ENCODE data around the gene CCK.

CCK gene

GRCh38 chr3:42222942-42223693 lies 42.9 kb downstream of the CCK start:
- Histone ChIP-seq H3K9ac (ENCODE audit: low read length) (no peak overlapping the region), H3K27me3 (ENCODE audit: control insufficient read depth in 1 of 2, insufficient read depth in 2 of 2, low read length in 2 of 2) (no peaks in the 10 kb centered on the region), H3K4me1 (ENCODE audit: insufficient read depth, low read length) (peaks cover 10% of the 10 kb centered on the region), H3K36me3 (ENCODE audit: insufficient read depth, low read length) (peaks cover 39% of the 10 kb centered on the region), H3K9me3 (ENCODE audit: low read length) (no peaks in the 10 kb centered on the region), H3K4me3 (ENCODE audit: low read depth in 1 of 2, low read length in 2 of 2) (no peak overlapping the region), H3K27ac (ENCODE audit: low read depth, low read length) (no peak overlapping the region)

- Histone ChIP-seq H3K4me1 (ENCODE audit: insufficient read depth, low read length) (peaks cover 10% of the 10 kb centered on the region), H3K4me3 (ENCODE audit: low read depth in 1 of 2, low read length in 2 of 2) (no peak overlapping the region), H3K27me3 (ENCODE audit: control insufficient read depth in 1 of 2, insufficient read depth in 2 of 2, low read length in 2 of 2) (no peaks in the 10 kb centered on the region), H3K36me3 (ENCODE audit: insufficient read depth, low read length) (peaks cover 46% of the 10 kb centered on the region), H3K9ac (ENCODE audit: low read length) (no peak overlapping the region), H3K27ac (ENCODE audit: low read depth, low read length) (no peak overlapping the region), H3K9me3 (ENCODE audit: low read length) (no peaks in the 10 kb centered on the region)
Observed at GRCh38 chr3:42220436-42221121, 45.4 kb downstream of the CCK start.

- no peaks in the 10 kb centered on the region for H3K4me1 ChIP-seq (ENCODE audit: insufficient read depth, low read length)
- peaks cover 37% of the 10 kb centered on the region for H3K36me3 ChIP-seq (ENCODE audit: insufficient read depth, low read length)
- no peak overlapping the region for H3K9ac ChIP-seq (ENCODE audit: low read length)
- no peak overlapping the region for H3K4me3 ChIP-seq (ENCODE audit: low read depth in 1 of 2, low read length in 2 of 2)
- no peaks in the 10 kb centered on the region for H3K27me3 ChIP-seq (ENCODE audit: control insufficient read depth in 1 of 2, insufficient read depth in 2 of 2, low read length in 2 of 2)
- H3K9me3 ChIP-seq (ENCODE audit: low read length): no peaks in the 10 kb centered on the region
- no peak overlapping the region for H3K27ac ChIP-seq (ENCODE audit: low read depth, low read length)
Observed at GRCh38 chr3:42216931-42217333, 49.1 kb downstream of the CCK start.

GRCh38 chr3:42216302-42216701 lies 49.7 kb downstream of the CCK start:
- Histone ChIP-seq H3K27ac (ENCODE audit: low read depth, low read length) (no peak overlapping the region), H3K36me3 (ENCODE audit: insufficient read depth, low read length) (peaks cover 43% of the 10 kb centered on the region), H3K4me3 (ENCODE audit: low read depth in 1 of 2, low read length in 2 of 2) (no peak overlapping the region), H3K9me3 (ENCODE audit: low read length) (no peaks in the 10 kb centered on the region), H3K4me1 (ENCODE audit: insufficient read depth, low read length) (no peaks in the 10 kb centered on the region), H3K9ac (ENCODE audit: low read length) (no peak overlapping the region), H3K27me3 (ENCODE audit: control insufficient read depth in 1 of 2, insufficient read depth in 2 of 2, low read length in 2 of 2) (no peaks in the 10 kb centered on the region)

- H3K4me3 ChIP-seq (ENCODE audit: low read depth in 1 of 2, low read length in 2 of 2): no peak overlapping the region
- H3K4me1 ChIP-seq (ENCODE audit: insufficient read depth, low read length): no peaks in the 10 kb centered on the region
- peaks cover 46% of the 10 kb centered on the region for H3K36me3 ChIP-seq (ENCODE audit: insufficient read depth, low read length)
- H3K9me3 ChIP-seq (ENCODE audit: low read length): no peaks in the 10 kb centered on the region
- H3K27ac ChIP-seq (ENCODE audit: low read depth, low read length): no peak overlapping the region
- H3K9ac ChIP-seq (ENCODE audit: low read length): no peak overlapping the region
- no peaks in the 10 kb centered on the region for H3K27me3 ChIP-seq (ENCODE audit: control insufficient read depth in 1 of 2, insufficient read depth in 2 of 2, low read length in 2 of 2)
Observed at GRCh38 chr3:42214565-42215283, 51.3 kb downstream of the CCK start.

- Histone ChIP-seq H3K4me1 (ENCODE audit: insufficient read depth, low read length) (no peaks in the 10 kb centered on the region), H3K36me3 (ENCODE audit: insufficient read depth, low read length) (peaks cover 47% of the 10 kb centered on the region), H3K9me3 (ENCODE audit: low read length) (no peaks in the 10 kb centered on the region), H3K9ac (ENCODE audit: low read length) (no peak overlapping the region), H3K27ac (ENCODE audit: low read depth, low read length) (no peak overlapping the region), H3K4me3 (ENCODE audit: low read depth in 1 of 2, low read length in 2 of 2) (no peak overlapping the region), H3K27me3 (ENCODE audit: control insufficient read depth in 1 of 2, insufficient read depth in 2 of 2, low read length in 2 of 2) (no peaks in the 10 kb centered on the region)
Observed at GRCh38 chr3:42214064-42214463, 51.9 kb downstream of the CCK start.

- Histone ChIP-seq H3K9me3 (ENCODE audit: low read length) (no peaks in the 10 kb centered on the region), H3K27me3 (ENCODE audit: control insufficient read depth in 1 of 2, insufficient read depth in 2 of 2, low read length in 2 of 2) (no peaks in the 10 kb centered on the region), H3K4me1 (ENCODE audit: insufficient read depth, low read length) (no peaks in the 10 kb centered on the region), H3K36me3 (ENCODE audit: insufficient read depth, low read length) (peaks cover 47% of the 10 kb centered on the region), H3K27ac (ENCODE audit: low read depth, low read length) (no peak overlapping the region), H3K9ac (ENCODE audit: low read length) (no peak overlapping the region), H3K4me3 (ENCODE audit: low read depth in 1 of 2, low read length in 2 of 2) (no peak overlapping the region)
Observed at GRCh38 chr3:42213417-42213816, 52.6 kb downstream of the CCK start.

- no peak overlapping the region for H3K27ac ChIP-seq (ENCODE audit: low read depth, low read length)
- no peaks in the 10 kb centered on the region for H3K9me3 ChIP-seq (ENCODE audit: low read length)
- H3K36me3 ChIP-seq (ENCODE audit: insufficient read depth, low read length): peaks cover 42% of the 10 kb centered on the region
- no peaks in the 10 kb centered on the region for H3K4me1 ChIP-seq (ENCODE audit: insufficient read depth, low read length)
- no peaks in the 10 kb centered on the region for H3K27me3 ChIP-seq (ENCODE audit: control insufficient read depth in 1 of 2, insufficient read depth in 2 of 2, low read length in 2 of 2)
- no peak overlapping the region for H3K4me3 ChIP-seq (ENCODE audit: low read depth in 1 of 2, low read length in 2 of 2)
- no peak overlapping the region for H3K9ac ChIP-seq (ENCODE audit: low read length)
Observed at GRCh38 chr3:42210726-42211125, 55.3 kb downstream of the CCK start.

GRCh38 chr3:42209917-42210316 lies 56.1 kb downstream of the CCK start:
- Histone ChIP-seq H3K27me3 (ENCODE audit: control insufficient read depth in 1 of 2, insufficient read depth in 2 of 2, low read length in 2 of 2) (no peaks in the 10 kb centered on the region), H3K9ac (ENCODE audit: low read length) (no peak overlapping the region), H3K36me3 (ENCODE audit: insufficient read depth, low read length) (peaks cover 41% of the 10 kb centered on the region), H3K4me1 (ENCODE audit: insufficient read depth, low read length) (no peaks in the 10 kb centered on the region), H3K9me3 (ENCODE audit: low read length) (no peaks in the 10 kb centered on the region), H3K4me3 (ENCODE audit: low read depth in 1 of 2, low read length in 2 of 2) (no peak overlapping the region), H3K27ac (ENCODE audit: low read depth, low read length) (no peak overlapping the region)
